Right atrium auricular region (tissue), 2 donors: ENCODE results near the gene ESRP2. TPM values are rescaled to one million over a fixed set of nuclear protein-coding genes. Genes with fewer than 3 reads are reported as not detected.

Source experiments
- microRNA-seq, 2 donors: library from miRNA; unstranded; fragments of <30 nt; microRNA quantifications; one replicate each; pipeline ENCODE4, GENCODE V29; 2016 to 2017; ENCODE audit warnings: borderline number of aligned reads in 2 of 2, borderline replicate concordance in 1 of 2
- total RNA-seq, 2 donors: library from RNA; depleted of rRNA; stranded (reverse); fragments of >200 nt; gene quantifications; one replicate each; pipeline ENCODE4 v1.1.0, GENCODE V29; 2016

ESRP2 gene
- total RNA-seq, 2 donors from 2014 or later: 0.59 to 1.2 TPM

Small RNAs within 50 kb of the gene (microRNA-seq; reads per million reads assigned to microRNA genes)
- 0 reads per million in 2 donors for gene MIR6773

Other genes starting within 250 kb of the ESRP2 start
- gene DPEP2, start 236.6 kb downstream of the ESRP2 start, total RNA-seq: 1 to 10 TPM in 1 of 2 donors, under 1 TPM in 1; 0.85 to 1.6 TPM
- not detected for gene DPEP2NB, start 220.2 kb downstream of the ESRP2 start, total RNA-seq
- gene DDX28, start 212.9 kb downstream of the ESRP2 start, total RNA-seq: 1 to 10 TPM; 4.3 to 4.8 TPM
- 1 to 10 TPM; 4.5 to 4.9 TPM for gene DUS2, start 212.8 kb downstream of the ESRP2 start, total RNA-seq
- gene NFATC3, start 150.8 kb downstream of the ESRP2 start, total RNA-seq: 10 to 100 TPM; 24.5 to 45.0 TPM
- 10 to 100 TPM; 28.3 to 29.1 TPM for gene PLA2G15, start 9.2 kb upstream of the ESRP2 start, total RNA-seq
- gene SLC7A6, start 28.4 kb upstream of the ESRP2 start, total RNA-seq: 10 to 100 TPM; 28.9 to 51.0 TPM
- 1 to 10 TPM; 6.8 to 8.6 TPM for gene SLC7A6OS, start 74.8 kb upstream of the ESRP2 start, total RNA-seq
- gene PRMT7, start 74.9 kb upstream of the ESRP2 start, total RNA-seq: 10 to 100 TPM; 24.5 to 35.7 TPM
- 1 to 10 TPM; 3.0 to 4.4 TPM for gene SMPD3, start 212.4 kb upstream of the ESRP2 start, total RNA-seq